ENCODE measurements around the gene GRID1.

Gene GRID1

GRCh38 chr10:86162696-86163400 is 203.7 kb downstream of the GRID1 start:
- TF ChIP-seq CTCF (IDR thresholded peaks at IDR 0.05; ENCODE audit: insufficient read depth, low read depth, low read length, missing control alignments), result no peak
- DNase-seq (ENCODE audit: low read depth), result no peak

GRCh38 chr10:86162036-86162435 is 204.6 kb downstream of the GRID1 start:
- DNase-seq (ENCODE audit: low read depth), result no peak
- no peak overlapping the region for H3K4me3 ChIP-seq (ENCODE audit: low read length)
- no peak for TF ChIP-seq CTCF (IDR thresholded peaks at IDR 0.05; ENCODE audit: insufficient read depth, low read depth, low read length, missing control alignments)

More at GRCh38 chr10:86162696-86163400, 203.7 kb downstream of the GRID1 start:
- H3K4me3 ChIP-seq (ENCODE audit: low read length), result no peak overlapping the region

GRCh38 chr10:86160890-86161585 is 205.6 kb downstream of the GRID1 start:
- no peak overlapping the region for H3K4me3 ChIP-seq (ENCODE audit: low read length)
- peak; percentile 1 for DNase-seq (ENCODE audit: low read depth)
- no peak for TF ChIP-seq CTCF (IDR thresholded peaks at IDR 0.05; ENCODE audit: insufficient read depth, low read depth, low read length, missing control alignments)

- TF ChIP-seq CTCF (IDR thresholded peaks at IDR 0.05; ENCODE audit: insufficient read depth, low read depth, low read length, missing control alignments), result no peak
- no peak overlapping the region for H3K4me3 ChIP-seq (ENCODE audit: low read length)
- no peak for DNase-seq (ENCODE audit: low read depth)
These were observed 206.8 kb downstream of the GRID1 start for GRCh38 chr10:86159797-86160196.

GRCh38 chr10:86155054-86155921 is 211.3 kb downstream of the GRID1 start:
- no peak overlapping the region for H3K4me3 ChIP-seq (ENCODE audit: low read length)
- no peak for TF ChIP-seq CTCF (IDR thresholded peaks at IDR 0.05; ENCODE audit: insufficient read depth, low read depth, low read length, missing control alignments)
- DNase-seq (ENCODE audit: low read depth), result no peak

- TF ChIP-seq CTCF (IDR thresholded peaks at IDR 0.05; ENCODE audit: insufficient read depth, low read depth, low read length, missing control alignments), result no peak
- no peak overlapping the region for H3K4me3 ChIP-seq (ENCODE audit: low read length)
- no peak for DNase-seq (ENCODE audit: low read depth)
These were observed 212.8 kb downstream of the GRID1 start for GRCh38 chr10:86153751-86154150.
